ENCODE measurements around the gene GNG13.
"Not testable (repeated sequence)": the region's sequence is repeated elsewhere in the genome, so short reads cannot be mapped to it uniquely, and the experiment has no call there.

GNG13 gene

DNA sequence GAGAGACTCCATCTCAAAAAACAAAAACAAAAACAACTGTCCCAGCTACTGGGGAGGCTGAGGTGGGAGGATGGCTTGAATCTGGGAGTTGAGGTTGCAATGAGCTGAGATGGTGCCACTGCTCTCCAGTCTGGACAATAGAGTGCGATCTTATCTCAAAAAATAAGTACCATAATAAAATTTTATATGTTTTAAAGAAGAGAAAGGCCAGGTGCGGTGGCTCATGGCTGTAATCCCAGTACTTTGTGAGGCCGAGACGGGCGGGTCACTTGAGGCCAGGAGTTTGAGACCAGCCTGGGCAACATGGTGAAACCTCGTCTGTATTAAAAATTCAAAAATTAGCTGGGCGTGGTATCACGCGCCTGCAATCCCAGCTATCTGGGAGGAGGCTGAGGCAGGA is 23.7 kb downstream of the GNG13 start:
- no peak for DNase-seq

DNA sequence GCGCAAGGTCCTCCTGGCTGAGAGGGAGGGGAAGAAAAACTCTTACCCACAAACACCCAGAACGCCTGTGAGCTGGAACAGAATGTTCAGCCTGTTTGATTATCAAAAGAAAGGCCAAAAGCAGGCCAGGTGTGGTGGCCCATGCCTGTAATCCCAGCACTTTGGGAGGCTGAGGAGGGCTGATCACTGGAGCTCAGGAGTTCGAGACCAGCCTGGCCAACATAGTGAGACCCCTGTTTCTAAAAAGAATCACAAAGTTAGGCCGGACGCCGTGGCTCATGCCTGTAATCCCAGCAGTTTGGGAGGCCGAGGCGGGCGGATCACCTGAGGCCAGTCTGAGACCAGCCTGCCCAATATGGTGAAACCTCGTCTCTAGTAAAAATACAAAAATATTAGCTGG is 24.2 kb downstream of the GNG13 start:
- not testable (repeated sequence) for DNase-seq

DNA sequence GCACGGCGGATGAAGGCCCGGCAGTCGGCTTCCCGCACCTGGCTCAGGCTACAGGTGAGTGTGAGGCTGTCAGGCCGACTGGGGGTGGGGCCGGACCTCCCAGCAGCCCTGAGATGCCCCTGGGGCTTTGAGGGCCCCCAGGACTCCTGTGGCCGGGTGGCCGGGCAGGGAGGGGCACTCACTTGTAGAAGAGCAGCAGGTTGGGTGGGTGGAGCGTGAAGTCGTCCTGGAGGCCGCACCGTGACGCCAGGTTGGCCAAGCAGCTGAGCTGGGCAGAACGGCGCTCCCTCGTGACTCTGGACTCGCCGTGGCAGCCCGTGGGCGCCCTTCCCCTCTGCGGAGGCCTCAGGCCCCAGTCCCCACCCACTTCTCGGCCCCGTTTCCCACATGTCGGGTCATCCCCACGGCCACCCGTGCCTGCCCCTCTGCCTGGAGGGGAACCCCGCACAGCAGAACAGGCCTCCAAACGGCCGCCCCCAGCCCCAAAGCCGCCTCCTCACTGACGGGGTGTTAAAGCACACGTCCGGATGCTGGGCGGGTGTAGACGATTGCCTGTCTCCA is 25.2 kb downstream of the GNG13 start:
- no peak for DNase-seq

DNA sequence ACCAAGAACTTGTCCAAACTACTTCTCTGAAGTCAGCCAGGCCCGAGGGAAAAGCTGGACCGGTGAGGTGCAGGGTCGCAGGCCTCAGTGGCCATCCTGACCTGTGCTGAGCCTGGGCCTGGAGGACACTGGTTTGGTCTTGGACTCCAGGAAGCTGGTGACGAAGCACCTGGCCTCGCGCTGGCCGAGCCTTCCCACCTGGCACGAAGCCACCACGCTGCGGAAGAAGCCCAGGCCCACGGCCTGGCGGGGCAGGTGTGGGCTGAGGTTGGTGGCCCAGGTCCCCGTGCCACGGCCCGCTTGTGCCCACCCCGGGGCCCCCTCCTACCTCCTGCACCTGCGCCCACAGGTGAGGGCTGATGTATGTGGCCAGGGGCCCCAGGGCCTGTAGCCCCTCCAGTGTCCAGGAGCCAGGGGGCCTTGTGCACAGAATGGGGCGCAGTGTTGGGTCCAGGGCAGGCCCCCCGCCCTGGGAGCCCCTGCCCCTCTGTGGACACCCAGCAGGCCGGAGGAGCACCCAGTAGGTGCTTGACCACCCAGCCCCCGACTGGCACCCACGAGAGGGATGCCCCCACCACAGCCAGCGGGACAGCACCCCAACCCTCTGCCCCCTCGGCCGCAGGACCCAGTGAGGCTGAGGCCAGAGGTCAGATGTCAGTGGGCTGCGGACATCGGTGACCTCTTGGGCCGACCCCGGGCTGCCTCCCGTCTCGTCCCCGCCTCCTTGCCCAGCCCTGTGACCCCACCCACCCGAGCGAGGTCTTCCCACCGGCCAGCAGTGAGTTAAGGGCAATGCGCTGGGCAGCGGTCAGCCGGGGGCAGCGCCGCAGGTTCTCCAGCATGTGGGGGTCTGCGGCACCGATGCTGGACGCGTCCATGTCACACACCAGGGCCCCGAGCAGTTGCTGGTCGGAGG is 26.2 kb downstream of the GNG13 start:
- no peak for DNase-seq

DNA sequence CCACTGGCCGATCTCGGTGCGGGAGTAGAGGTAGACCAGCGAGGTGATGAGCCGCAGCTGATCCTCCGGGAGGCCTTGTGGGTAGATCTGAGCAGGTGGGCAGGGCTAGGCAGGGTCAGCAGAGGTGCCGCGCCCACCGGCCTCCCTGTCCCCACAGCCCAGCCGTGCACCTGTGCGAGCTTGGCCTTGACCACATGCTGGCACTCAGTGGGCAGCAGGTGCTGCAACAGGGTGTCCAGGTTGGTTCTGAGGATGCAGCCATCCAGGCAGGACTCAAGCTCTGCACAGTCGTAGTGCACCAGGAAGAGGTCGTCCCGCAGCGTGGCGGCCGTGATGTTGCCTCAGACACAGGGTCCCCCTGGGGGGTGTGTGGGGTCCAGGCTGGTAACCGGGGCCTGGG is 27.6 kb downstream of the GNG13 start:
- DNase-seq: no peak

DNA sequence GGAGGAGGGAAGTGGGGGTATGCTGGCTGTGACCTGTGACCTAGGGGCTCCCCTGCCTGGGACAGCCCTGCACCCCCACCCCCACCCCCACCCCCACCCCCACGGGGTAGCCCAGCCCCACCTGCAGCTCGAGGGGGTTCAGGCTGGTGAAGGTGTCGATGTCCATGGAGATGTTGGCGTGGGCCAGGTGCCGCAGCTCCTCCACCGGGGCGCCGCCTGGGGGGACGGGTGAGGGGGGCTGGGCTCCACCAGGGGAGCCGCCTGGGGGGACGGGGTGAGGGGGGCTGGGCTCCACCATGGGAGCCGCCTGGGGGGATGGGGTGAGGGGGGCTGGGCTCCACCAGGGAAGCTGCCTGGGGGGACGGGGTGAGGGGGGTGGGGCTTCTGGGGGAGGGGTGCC is 30.1 kb downstream of the GNG13 start:
- no peak for DNase-seq

DNA sequence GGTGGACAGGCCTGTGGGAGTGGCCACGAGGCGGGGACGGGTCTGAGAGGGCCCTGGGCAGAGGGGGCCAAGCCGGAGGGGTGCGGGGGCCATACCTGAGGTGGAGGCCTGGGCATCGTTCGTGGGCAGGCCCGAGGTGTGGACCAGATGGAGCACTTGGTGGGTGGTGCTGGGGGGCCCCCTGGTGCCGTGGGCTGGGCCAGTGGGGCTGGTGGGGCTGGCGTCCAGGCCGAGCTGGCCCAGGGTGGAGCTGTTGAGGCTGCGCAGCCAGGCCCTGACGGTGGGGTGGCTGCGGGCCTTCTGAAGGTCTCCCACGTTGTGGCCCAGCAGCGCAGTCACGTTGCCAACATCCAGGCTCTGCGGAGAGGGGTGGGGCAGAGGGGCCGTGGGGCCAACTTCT is 30.6 kb downstream of the GNG13 start:
- DNase-seq: no peak

DNA sequence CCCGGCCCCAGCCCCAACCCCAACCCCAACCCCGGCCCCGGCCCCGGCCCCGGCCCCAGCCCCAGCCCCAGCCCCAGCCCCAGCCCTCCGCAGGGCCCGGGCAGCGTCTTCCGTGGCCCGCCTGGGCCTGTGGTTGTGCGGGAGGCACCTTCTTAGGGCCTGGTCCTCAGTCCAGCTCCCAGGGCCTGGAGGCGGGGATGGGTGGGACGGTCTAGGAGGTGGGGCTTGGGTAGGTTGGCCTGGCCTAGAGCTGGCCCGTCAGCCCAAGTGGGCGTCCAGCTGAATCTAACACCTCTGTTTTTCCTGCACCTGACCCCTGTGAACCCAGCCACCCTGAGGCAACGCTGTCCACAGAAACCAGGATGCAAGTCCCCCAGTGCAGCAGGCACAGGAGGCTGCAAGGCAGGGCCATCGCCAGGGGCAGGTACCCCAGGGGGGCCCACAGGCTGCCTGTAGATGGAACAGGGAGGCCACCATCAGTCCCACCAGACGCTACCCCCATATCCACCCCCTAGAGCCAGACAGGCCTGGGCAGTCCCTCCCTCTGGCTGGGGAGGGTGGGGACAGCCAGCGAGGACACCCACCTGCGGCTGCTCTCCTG is 31.2 kb downstream of the GNG13 start:
- DNase-seq: no peak

DNA sequence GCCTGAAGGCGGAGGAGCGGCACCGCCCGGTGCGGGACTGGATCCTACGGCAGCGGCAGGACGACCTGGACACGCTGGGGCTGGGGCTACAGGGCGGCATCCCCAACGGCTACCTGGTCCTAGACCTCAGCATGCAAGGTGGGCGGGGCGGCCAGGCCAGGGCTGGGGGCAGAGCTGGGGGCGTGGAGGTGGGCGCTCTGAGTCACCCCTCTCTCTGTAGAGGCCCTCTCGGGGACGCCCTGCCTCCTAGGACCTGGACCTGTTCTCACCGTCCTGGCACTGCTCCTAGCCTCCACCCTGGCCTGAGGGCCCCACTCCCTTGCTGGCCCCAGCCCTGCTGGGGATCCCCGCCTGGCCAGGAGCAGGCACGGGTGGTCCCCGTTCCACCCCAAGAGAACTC is 32.1 kb downstream of the GNG13 start:
- no peak for DNase-seq

DNA sequence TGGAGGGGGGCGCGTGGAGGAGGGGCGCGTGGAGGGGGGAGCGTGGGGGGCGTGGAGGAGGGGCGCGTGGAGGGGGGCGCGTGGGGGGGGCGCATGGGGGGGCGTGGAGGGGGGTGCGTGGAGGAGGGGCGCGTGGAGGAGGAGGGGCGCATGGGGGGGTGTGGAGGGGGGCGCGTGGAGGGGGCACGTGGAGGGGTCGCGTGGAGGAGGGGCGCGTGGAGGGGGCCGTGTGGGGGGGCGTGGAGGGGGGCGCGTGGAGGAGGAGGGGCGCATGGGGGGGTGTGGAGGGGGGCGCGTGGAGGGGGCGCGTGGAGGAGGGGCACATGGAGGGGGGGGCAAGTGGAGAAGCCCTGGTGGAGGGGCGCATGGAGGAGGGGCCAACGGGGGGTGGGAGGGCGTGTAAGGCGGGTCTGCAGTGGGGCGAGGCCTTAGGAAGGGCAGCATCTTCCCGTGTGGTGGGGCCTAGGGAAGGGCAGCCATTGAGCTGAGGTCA is 32.7 kb downstream of the GNG13 start:
- DNase-seq: no peak

DNA sequence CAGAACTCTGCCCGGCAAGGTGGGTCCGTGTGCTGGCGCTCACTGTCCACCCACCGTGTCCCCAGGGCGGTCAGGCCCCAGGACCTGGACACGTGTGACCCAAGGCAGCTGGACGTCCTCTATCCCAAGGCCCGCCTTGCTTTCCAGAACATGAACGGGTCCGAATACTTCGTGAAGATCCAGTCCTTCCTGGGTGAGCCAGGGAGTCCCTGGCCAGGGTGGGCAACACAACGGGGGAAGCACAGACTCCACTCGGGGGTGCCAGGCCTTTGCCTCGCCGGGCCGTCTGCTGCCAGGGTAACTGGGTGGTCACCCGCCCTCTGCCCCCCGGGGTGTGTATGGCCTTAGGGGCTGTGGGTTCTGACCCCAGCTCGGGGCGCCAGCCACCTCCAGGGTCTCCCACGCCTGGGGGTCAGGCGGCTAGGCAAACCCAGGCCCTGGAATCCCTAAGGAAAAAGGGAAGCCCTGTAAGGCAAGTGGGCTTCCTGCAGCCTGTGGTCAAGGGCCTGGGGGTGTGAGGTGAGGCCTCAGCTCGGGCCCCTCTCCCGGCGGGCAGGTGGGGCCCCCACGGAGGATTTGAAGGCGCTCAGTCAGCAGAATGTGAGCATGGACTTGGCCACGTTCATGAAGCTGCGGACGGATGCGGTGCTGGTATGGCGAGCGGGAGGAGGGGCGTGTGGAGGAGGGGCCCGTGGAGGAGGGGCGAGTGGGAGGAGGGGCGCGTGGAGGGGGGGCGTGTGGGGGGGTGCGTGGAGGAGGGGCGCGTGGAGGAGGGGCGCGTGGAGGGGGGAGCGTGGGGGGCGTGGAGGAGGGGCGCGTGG is 33.5 kb downstream of the GNG13 start:
- no peak for DNase-seq

DNA sequence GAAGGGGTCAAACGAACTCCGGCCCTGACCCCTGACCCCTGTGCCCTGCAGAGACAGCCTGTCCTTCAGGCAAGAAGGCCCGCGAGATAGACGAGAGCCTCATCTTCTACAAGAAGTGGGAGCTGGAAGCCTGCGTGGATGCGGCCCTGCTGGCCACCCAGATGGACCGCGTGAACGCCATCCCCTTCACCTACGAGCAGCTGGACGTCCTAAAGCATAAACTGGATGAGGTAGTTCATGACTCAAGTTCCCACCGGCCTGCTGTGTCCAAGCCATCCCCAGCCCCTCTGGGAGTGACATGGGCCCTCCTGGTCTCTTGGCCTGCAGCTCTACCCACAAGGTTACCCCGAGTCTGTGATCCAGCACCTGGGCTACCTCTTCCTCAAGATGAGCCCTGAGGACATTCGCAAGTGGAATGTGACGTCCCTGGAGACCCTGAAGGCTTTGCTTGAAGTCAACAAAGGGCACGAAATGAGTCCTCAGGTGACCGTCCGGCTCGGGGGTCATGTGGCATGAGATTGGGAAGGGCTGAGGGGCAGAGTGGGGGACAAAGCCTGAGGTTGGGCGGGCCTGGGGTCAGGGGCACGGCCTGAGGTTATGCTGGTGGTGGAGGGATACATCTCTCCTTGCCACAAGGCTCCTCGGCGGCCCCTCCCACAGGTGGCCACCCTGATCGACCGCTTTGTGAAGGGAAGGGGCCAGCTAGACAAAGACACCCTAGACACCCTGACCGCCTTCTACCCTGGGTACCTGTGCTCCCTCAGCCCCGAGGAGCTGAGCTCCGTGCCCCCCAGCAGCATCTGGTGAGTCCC is 34.3 kb downstream of the GNG13 start:
- DNase-seq: no peak

DNA sequence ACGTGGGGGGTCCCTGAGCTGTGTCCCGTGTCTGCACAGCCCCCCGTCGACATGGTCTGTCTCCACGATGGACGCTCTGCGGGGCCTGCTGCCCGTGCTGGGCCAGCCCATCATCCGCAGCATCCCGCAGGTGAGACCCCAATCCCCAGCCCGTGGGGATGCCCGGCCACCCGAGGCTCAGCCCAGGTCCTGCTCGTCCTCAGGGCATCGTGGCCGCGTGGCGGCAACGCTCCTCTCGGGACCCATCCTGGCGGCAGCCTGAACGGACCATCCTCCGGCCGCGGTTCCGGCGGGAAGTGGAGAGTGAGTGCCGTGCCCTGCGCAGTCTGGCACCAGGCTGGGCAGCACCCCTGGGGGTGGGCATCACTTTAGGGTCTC is 35.1 kb downstream of the GNG13 start:
- DNase-seq: no peak

DNA sequence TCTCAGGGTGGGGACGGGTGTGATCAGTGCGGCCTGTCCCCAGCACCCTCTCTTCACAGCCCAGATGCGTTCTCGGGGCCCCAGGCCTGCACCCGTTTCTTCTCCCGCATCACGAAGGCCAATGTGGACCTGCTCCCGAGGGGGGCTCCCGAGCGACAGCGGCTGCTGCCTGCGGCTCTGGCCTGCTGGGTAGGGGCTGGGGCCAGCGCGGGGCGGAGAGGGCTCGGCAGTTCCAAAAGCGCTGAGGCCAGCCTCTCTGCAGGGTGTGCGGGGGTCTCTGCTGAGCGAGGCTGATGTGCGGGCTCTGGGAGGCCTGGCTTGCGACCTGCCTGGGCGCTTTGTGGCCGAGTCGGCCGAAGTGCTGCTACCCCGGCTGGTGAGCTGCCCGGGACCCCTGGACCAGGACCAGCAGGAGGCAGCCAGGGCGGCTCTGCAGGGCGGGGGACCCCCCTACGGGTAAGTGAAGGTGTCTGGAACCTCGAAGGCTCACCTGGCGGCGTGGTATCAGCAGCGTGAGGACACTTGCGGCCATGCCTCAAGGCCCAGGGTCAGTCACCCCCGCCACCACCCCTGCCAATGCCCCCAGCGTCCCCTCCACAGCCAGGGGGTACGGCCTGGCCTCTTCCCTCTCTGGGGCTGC is 35.6 kb downstream of the GNG13 start:
- no peak for DNase-seq

DNA sequence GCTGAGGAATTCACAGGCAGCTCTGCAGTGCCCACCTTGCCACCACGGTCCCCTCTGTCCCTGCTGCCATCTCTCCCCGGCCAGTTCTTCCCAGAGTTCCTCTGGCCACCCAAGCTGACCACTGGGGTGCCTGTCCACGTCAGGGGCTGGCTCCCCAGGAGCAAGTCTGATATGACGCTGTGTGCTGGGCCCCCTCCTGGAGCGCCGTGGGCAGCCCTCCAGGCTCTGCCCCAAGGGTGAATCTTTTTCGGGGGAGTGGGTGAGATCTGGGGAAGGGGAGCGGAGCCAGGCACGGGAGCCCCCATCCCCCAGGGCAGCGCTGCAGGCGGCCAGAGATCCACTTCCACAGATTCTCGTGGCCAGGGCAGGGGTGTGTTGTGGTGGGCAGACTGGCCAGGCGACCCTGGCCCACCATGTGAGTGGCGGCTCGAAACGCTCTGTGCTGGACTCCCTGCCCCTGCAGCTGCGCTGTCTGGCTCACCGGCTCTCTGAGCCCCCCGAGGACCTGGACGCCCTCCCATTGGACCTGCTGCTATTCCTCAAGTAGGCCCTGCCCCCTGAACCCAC is 36.3 kb downstream of the GNG13 start:
- DNase-seq: no peak

DNA sequence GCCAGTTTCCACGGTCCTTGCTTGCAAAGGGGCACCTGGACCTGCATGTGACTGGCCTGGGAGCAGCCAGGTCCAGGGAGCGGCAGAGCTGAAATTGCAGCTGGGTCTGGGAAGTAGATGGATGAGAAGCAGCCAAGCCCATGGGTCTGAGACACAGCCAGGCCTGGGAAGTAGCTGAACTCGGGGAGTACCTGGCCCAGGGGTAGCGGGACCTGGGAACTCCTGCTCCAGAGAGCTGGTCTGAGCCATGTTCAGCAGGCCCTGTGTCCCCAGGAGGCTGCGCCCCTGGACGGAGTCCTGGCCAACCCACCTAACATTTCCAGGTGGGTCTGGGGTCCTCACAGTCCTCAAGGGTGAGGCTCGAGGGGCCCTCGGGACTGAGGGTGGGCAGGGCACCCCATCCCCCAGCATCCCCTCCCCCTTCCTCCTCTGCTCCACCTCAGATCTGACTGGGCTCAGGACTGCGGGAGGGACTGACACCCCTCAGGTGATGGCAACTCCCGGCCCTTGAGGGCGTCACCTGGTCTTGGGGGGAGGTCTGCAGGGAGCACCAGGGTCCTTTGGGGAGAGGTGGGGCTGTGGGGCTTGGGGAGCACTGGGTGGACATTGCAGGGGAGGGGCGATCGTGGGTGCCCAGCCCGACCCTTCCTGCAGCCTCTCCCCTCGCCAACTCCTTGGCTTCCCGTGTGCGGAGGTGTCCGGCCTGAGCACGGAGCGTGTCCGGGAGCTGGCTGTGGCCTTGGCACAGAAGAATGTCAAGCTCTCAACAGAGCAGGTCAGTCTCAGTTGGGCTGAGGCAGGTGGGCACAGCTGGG is 37.0 kb downstream of the GNG13 start:
- no peak for DNase-seq

DNA sequence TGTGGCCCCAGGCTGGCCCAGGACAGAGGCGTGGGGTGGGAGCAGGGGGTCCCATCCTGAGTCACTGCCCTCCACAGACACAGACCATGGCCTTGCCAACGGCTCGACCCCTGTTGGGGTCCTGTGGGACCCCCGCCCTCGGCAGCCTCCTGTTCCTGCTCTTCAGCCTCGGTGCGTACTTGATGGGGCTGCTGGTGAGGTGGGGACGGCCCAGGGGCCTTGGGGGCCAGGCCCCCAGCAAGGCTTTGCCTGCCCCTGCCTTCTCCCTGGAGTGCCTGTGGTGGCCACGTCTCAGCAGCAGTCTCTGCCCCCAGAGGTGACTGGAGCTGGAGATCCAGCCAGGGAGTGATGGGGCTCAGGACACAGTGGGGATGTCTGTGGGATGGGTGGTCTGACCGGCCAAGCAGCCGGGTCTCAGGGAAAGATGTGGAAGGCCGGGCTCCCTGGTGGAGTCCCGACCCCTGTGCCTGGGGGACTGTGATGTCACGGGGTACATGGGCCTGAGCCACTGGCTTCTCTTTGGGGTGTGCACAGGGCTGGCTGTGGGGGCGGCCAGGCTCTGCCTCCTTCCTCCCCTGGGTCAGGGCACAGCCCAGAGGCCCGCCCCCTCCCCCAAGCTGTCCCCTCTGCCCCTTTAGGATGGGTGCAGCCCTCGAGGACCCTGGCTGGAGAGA is 37.8 kb downstream of the GNG13 start:
- DNase-seq: no peak

DNA sequence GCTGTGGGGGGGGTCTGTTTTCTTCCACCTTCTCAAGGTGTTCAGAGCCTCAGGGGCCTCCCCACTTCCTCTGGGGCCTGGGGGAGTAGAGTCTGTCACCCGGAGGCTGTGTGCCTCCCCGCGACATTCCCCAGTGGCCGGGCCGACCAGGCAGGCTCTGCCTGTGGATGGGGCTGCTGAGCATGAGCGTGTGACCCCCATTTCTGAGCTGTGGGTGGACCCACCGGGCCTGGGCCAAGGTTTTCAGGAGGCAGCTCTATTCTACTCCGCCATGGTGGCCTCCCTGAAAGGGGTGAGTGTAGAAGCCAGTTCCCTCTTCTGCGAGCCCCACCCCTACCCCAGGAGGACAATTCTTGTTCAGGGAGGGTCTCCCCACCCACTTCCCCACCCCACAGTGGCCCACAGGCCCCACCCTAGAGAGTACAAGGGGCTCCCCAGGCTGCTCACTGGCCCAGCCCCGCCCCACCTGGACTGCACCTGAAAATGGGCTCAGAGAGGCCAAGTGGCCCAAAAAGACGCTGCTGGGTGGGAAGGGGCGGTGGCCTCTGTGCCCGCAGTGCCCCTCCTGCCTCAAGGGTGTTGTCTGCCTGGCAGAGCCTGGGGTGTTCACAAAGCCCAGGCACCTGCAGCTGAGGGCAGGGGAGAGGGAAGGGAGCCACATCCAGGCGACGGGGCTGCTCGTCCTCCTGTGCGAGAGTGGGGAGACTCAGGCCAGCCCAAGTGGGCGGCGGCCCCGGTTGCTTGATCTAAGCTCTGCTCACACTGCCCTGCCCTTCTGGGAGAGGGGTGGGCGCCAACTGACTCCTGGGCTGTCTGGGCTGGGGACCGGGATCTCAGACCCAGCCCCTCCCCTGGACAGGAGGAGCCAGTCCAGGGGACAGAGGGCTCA is 38.7 kb downstream of the GNG13 start:
- DNase-seq: no peak

Data from fibroblast of skin of right biceps (primary cell).